Cerebellar nuclear complex (tissue), 1 donor: ENCODE results near the gene MIPEP.

Experiments
- DNase-seq, 2 experiments: peaks; one replicate each; lab custom pipeline; 2025; lab: John Stamatoyannopoulos, UW

Gene MIPEP

DNA sequence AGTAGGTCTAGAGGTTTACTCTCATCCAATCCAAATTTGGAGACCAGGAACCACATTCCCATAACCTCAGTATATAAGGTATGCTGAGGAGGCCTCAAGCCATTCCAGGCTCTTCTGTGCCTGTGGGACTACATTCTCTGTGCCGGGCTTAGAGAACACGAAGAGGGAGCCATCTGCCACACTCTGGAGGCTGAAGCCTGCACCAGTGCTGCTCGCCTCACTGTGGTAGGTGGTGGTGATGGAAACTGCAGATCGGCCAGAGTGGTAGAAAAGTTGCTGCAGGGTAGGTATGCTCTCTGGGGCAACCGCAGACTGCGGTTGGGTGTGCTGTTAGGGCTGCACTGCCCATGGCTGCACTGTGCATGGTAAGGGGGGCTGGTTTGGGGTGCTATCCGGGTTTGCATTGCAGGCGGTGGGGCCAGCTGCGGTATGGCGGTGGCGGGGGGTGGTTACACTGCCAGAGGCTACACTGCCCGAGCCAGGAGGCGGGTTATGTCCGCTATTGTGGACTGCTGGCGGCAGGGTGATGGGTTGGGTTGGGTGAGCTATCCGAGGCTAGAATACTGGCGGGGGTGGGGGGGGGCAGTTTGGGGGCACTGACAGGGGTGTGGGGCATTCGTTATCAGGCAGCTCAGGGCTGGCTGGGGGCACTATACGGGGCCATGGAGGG lies 174.0 kb downstream of the MIPEP start:
- DNase-seq = no peak

DNA sequence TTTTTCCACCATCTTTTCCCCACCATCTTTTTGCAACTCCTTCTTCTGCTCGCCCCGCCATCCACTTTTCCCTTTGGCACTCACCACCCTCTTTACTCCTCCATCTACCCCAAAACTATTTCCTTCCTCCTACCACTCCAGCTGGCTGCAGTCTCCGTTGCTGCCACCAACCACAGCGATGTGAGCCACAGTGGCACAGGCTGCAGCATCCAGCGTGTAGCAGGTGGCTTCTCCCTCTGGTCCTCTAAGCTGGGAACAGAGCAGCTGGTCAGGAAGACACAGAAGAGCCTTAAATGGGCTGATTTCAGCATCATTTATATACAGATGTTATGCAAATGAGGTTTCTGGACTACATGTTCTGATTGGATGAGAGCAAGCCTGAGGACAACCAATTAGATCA lies 174.5 kb downstream of the MIPEP start:
- no peak for DNase-seq

DNA sequence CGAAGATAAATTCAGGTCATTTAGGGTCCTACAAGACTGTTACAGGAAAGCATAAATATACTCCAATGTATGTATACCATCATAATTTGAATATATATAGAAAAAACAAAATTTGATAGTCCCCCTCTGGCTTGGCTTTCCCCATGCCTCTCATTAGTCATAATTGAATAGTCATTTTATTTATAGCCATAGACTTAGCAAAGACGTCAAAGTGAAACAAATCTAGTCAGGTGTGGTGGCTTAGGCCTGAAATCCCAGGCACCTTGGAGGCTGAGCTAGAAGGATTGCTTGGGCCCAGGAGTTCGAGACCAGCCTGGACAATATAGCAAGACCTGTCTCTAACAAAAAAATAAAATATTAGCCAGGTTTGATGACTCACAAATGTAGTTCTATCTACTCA lies 177.8 kb downstream of the MIPEP start:
- no peak for DNase-seq

DNA sequence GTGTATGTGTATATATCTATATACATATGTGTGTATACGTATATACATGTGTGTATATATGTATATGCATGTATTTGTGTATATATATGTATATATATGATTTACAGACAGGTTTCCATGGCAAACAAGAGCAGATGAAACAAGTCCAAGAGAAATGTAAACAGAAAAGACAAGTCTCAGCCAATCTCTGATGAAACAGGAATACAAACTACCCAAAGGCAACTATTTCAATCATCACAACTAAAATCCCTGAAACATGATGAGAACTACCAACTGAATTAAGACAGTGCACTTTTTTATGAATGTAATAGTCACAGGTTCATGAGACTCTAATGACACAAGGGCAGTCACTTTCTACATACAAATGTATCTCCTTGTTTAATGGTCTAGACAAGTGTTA lies 178.8 kb downstream of the MIPEP start:
- no peak for DNase-seq

DNA sequence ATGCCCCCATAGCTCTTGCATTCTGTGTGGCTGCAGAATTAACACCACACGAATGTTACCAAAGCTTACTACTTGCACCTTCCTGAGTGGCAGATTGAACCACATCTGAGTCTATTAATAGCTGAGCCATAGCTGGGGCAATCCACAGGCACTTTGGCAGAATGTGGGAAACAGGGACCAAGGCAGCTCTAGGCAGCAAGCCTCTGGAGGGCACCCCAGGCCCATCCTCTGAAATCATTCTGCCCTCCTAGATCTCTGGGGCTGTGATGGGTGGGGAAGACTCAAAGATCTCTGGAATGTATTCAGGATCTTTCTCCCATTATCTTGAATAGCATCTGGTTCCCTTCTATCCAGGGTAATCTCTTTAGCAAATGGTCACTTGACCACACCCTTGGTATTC lies 179.7 kb downstream of the MIPEP start:
- DNase-seq = no peak

DNA sequence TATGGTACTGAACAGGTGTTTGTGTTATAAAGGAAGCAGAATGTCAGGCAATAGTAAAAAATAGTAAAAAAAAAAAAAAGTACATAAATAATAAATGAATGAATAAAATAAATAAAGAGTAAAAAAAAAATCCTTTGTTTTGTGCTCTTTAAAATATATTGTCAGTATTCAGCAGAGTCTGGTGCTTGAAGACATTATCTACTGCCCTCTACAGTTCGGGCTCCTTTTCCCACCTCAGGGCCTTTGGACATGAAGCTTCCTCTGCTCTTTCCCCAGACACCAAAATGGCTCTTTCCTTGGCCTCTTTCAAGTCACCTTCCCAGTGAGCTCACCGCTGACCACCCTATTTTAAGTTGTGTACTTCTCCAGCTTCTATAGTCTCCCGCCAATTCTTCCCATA lies 181.5 kb downstream of the MIPEP start:
- no peak for DNase-seq

DNA sequence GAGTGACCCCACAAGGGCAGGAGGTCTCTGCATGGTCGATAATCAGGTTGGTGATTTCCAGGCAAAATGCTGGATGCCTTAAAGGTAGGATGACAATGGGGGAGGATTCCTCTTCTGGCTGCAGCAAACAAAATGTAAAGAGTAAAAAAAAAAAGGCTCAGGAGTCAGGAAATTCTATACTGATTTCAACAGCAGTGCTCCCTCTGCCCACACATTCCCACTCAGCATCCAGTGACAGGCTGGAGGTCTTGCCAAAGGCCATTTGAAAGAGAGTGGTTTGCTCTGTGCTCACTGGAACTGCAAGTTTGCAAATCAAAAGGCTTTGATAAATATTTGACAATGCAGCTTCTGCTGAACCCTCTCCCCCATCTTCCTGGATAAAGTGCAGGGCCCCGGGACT lies 183.6 kb downstream of the MIPEP start:
- no peak for DNase-seq

DNA sequence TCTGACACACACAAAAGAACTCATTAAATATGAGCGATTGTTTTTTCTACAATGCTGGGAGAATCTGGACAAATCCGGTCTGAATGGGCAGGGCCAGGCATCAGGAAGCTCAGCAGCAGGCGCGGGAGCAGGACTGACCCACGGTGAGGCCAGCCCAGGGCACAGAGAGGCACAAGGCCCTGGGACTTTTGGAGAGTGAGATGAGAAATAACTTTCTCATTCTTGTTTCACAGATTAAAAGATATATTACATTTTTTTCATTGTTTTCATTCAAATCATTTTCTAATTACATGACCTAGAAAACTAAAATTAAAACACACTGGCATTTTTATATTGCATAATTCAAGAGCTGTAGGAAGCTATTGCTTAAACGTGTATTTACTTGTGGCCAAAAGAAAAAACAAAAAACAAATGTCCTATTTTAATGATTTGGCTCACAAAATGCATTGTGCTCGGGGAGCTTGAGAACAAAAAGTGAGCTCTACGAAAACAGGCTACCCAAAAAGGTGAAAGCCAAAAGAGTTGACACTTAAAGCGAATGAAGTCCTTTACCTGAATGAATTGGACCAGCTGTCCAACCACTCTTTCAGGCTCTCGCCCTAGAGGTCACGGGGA lies 185.8 kb downstream of the MIPEP start:
- no peak for DNase-seq

DNA sequence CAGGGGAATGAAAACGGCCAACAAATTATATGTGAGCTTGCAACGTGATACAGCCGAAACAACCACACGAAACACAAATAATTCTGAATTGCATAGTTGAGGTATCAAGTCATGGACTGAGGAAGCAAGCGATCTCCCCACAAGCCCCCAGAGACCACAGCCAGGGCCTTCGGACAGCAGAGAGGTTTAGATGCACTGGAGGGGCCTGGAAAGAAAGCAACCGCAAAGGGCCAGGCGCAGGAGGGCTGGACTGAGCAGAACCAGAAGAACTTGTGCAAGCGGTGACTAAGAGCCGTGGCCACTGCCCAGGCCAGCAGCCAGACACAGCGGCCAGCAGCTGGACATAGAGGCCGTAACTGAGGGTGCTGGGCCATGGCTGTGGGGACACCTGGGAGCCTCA lies 187.6 kb downstream of the MIPEP start:
- no peak for DNase-seq

DNA sequence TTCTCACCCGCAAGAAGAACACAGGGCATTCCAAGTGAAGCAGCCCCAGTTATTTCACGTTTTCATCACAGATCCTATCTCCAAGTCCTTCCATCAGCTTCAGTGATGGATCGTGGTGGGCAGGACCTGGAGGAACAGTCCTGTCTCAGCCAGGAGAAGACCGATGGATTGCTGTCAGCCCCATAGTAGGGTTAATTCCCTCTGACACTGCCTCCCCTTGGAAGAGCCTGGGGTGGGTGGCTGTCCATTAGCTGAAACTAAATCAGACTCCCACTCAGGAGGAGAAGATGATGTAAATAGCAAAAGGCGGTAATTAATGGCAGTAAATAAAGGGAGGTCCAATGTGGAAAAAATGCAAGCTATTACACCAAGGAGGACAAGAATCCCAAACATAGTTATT lies 188.0 kb downstream of the MIPEP start:
- no peak for DNase-seq

DNA sequence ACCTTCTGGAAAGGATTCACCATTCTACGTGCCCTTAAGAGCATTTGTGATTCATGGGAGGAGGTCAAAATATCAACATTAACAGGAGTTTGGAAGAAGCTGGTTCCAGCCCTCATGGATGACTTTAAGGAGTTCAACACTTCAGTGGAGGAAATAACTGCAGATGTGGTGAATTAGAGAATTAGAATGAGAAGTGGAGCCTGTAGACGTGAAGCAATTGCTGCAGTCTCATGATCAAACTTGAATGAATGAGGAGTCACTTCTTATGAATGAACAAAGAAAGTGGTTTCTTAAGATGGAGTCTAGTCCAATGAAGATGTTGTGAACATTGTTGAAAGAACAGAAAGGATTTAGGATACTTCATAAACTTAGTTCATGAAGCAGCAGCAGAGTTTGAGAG lies 189.9 kb downstream of the MIPEP start:
- DNase-seq = no peak

DNA sequence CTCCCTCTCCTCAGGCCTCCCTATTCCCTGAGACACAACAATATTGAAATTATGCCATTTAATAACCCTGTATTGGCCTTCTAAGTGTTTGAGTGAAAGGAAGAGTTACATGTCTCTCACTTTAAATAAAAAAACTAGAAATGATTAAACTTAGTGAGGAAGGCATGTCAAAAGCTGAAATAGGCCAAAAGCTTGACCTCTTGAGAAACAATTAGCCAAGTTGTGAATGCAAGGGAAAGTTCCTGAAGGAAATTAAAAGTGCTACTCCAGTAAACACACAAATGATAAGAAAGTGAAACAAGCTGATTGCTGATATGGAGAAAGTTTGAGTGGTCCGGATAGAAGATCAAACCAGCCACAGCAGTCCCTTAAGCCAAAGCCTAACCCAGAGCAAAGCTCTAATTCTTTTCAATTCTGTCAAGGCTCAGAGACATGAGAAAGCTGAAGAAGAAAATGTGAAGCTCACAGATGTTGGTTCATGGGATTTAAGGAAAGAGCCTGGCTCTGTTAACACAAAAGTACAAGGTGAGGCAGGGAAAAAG lies 191.4 kb downstream of the MIPEP start:
- no peak for DNase-seq

DNA sequence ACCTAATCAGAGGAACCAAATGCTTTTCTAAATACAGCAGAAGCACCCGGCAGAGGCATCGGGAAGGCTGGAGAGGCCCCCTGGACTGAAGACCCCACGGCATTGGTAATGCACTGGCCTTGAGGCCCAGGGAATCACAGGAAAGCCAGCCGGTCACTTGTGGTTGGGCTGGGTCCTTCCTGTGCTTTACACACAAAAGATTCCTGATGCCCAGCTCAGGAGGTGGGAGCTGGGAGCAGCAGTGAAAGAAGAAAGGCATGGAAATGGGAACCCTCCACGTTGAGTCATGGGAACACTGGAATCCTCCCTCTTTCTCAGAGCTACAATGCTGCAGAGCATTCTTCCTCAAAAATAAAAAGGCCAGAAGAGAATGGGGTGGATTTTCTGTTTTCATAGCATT lies 192.6 kb downstream of the MIPEP start:
- no peak for DNase-seq

DNA sequence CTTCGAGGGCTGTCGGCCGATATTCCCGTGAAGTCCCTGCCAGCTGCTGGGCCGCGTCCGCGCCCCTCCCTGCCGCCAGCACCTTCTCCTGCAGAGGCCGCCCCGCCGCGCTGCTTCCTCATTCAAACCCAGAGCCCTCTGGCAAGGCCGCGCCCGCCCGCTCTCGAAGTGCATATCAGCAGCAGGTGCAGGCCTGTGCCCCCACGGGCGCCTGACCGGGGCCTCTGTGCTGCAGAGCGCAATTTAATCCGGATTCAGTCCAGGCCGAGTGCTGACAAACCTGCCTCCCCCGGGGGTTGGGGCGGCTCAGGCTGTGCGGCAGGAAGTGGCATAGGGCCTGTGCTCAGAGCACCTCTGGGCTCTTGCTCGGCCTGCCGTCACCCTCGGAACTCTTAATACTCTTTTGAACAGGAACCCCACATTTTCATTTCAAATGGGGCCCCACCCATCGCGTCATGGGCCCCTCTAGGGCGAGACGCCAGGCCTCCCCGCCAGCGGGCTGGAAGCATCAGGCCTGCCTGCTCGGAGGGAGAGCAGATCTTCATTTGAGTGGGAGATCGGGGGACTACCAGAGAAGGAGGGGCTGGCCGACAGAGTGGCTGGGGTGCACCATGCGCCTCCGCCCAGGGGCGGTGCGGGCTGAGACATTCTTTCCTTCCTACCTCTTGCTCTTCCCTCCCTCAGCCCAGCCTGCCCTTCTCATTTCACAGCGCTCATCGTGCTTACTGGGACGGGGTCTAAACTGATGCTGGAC lies 193.3 kb downstream of the MIPEP start:
- DNase-seq = no peak

DNA sequence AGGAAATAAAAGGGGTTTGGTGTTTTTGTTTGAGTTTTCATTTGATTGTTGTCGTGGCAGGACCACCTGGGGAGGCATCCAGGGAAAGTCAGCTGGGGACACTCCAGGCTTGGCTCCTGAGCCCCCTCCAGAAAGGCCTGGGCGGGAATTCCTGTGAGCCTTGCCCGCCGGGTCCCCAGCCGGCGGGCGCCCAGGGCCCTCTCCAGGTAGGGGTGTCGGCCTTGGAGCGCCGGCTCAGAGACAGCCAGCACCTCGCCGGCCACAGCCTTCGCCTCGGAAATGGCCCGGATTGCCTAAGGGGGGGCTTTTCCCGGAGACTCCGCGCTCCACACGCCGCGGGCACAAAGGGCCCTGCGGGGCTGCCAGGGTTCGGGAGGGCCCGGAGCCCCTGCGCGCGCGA lies 194.0 kb downstream of the MIPEP start:
- no peak for DNase-seq

DNA sequence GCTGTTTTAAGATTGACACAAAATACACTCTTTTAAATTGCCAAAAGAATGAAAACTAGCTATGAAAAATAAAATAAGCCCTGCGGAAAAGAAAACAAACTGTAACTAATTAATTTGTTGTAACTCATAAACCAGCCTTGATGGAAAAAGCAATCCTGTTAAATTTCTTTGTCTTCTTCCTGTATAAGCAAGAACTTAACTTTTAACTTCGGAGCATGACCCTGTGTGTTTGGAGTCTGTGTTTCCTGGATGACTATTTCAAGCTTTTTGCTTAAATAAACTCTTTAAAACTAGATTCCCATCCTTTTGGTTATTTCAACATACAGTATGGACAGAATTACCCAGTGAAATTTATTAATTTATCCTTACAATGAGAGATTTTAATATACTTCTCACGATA lies 196.4 kb downstream of the MIPEP start:
- no peak for DNase-seq

DNA sequence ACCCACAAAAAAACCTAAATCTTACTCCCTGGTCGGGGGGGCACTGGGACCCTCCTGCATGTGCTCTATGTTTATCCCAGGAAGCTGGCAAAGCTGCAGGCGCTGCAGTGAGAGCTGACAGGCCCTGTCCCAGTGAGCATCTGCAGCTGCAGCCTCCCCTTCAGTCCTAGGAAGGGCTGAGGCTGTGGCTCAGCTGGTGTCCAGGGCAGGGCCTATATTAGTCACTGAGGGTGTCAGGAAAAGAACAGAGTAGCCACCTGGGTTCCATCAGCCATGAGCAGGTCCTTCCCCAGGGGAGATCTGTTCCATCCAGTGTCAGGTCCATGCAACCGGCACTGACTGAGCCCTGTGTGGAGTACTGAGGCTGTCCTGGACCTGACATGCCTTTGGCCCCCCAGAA lies 198.5 kb downstream of the MIPEP start:
- no peak for DNase-seq

DNA sequence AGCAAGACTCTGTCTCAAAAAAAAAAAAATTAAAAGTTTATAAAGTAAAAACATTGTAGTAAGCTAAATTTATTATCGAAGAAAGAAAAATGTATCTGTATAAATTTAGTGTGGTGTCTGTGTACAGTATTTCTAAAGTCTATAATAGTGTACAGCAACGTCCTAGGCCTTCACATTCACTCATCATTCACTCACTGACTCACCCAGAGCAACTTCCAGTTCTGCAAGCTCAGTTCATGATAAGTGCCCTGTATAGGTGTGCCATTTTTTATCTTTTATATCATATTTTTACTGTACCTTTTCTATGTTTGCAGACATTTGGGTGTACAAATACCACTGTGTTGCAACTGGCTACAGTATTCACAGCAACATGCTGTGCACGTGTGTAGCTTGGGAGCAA lies 200.9 kb downstream of the MIPEP start:
- no peak for DNase-seq

DNA sequence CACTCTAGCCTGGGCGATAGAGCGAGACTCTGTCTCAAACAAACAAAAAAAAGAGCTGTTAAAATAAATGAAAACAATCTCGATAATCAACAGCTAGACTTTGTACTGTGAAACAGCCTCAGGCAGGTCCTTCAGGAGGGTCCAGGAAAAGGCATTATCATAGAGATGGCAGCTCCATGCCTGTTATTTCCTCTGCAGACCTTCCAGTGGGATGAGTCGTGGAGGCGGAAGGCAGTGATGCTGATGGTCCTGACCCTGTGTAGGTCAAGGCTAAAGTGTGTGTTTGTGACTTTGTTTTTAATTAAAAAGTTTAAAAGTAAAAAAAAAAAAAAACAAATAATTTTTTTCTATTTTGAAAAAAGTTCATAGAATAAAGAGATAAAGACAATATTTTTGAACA lies 201.6 kb downstream of the MIPEP start:
- DNase-seq = no peak

DNA sequence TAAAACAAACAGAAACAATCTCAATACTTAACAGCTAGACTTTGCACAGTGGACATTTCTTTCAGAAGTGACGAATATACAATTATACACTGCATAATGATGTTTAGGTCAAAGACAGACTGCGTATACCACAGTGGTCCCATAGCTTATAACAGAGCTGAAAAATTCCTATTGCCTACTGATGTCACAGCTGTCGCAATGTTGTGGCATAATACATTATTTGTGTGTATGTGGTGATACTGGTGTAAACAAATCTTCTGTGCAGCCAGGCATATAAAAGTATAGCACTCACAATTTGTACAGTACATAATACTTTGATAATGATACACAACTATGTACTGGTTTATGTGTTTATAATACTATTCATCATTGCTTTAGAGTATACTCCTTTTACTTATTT lies 202.3 kb downstream of the MIPEP start:
- DNase-seq = no peak

DNA sequence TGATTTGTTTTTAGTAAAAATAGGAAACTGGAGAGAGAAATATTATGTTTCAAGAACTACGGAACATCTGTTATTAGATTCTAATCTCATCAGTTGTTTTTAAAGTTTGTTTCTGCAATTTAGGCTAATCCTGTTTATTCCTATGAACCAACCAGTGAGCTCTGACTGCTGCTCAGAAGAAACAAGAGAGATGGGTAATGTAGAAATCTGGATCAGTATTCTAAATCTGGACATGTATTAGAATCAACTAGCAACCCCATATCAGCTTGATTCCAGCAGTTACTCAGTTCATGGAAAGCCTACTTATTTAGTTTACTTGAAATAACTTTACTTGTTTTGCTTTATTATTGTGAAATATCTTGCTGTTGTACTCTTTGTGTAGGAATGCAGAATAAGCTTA lies 203.8 kb downstream of the MIPEP start:
- no peak for DNase-seq

DNA sequence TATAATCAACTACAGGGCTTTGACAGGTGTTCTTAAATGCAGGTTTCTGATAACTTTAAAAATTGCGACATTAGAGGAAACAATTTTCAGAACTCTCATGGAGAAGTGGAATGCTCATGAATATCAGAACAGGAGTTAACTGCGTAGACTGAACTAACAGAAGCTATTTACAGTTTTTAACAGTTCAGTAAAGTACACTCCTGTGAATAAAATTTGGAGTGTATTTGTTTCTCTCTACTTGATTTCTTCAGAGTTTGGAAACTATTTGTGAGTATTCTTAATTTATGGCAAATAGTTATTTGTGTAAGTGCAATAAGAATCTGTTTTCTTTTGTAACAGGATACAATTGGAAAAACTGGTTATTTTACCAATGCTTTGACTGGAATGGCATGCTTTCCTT lies 204.6 kb downstream of the MIPEP start:
- no peak for DNase-seq

DNA sequence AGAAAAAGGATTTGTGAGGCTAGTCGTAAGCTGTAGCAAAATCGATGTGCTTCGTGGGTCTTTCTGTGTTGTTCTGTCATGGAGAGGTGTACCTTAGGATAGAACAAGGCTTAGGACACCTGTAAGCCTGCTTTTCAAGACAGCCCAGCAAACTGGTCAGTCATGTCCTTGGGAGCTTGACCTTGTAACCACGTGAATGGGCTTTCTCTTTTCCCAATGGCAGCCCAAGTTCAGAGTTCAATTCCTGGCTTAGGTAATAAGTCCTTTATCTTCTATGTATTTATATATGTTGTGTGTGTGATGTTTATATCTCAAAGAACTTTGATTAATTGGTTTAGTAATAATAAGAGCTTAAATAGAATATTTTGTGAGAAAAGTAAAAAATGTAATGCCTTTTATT lies 206.1 kb downstream of the MIPEP start:
- no peak for DNase-seq
